A172 (cell line): Measurements from ENCODE around the gene SLC38A10. TPM values are rescaled to one million over a fixed set of nuclear protein-coding genes. Genes with fewer than 3 reads are reported as not detected.
A peak's percentile ranks its signal among the peaks of the same experiment; 100 is the strongest.

Experiments used
- DNase-seq: peaks from one replicate; pipeline ENCODE4 v3.0.0-alpha.2; 2015; ENCODE audit warnings: low spot score
- total RNA-seq: library from RNA; depleted of rRNA; stranded (reverse); fragments of >200 nt; shearing (Covaris generic); gene quantifications from 2 replicates; pipeline ENCODE4 v1.2.3, GENCODE V29; 2014

SLC38A10 gene
- total RNA-seq, 1 experiment from 2014 or later, result 57.8 TPM

- DNase-seq, result peak; percentile 71
Measured at GRCh38 chr17:81254955-81255717, 40.0 kb downstream of the SLC38A10 start.

GRCh38 chr17:81253358-81254131 lies 41.6 kb downstream of the SLC38A10 start:
- peak; percentile 52 for DNase-seq

- no peak for DNase-seq
Measured at GRCh38 chr17:81252987-81253329, 42.1 kb downstream of the SLC38A10 start.

GRCh38 chr17:81252326-81252986 lies 42.7 kb downstream of the SLC38A10 start:
- DNase-seq, result no peak

DNA sequence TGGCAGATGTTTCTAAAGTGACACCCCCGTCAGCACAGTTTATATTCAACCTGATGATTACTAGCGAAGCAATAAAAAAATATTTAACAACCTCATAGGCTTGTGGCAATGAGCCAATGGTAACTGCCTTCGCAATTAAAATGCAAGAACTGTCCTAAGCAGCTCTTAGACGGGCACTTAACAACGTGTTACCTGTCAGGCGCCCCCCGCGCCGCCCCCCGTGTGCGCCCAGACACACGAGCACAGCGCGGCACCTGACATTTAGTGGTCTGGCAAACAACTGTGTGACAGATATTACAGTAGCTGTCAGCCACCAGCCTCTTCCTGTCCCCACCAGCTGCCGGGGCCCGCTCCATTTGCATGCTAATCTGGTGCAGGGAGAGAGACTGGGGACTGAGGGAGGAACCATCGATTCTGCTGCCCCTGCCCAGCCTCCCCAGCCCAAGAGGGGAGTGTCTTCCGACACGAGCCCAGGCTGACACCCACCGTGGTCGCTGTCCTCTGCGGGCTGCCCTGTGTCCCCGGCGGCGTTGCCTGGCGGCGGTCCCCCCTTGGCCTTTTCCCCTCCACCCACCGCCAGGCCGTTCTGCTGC lies 43.3 kb downstream of the SLC38A10 start:
- DNase-seq, result no peak

DNA sequence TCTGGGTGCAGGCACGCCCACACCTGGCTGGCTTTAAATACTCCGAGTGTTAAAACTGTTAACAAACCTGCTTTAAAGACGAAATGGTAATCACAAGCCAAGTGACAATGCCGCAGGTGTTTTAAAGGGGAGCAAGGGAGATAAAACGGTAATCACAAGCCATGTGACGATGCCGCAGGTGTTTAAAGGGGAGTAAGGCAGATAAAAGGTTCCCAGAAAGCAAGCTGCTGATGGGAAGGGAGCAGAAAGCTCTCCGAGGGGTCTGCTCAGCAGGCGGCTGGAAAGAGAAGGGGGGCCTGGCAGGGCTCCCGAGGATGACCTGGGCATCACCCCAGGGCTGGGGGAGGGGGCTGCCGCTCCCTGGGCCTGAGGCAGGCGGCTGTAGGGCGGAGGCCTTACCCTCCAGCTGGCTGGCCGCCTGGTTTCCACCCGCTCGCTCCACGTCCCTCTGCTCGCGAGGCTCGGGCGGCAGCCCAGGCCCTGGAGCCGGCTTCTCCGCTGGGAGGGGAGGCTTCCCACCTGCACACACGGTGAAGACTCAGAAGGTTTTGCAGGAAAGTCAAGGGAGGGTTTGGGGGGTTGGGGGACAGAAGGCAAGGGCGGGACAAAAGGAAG lies 43.9 kb downstream of the SLC38A10 start:
- DNase-seq, result no peak

DNA sequence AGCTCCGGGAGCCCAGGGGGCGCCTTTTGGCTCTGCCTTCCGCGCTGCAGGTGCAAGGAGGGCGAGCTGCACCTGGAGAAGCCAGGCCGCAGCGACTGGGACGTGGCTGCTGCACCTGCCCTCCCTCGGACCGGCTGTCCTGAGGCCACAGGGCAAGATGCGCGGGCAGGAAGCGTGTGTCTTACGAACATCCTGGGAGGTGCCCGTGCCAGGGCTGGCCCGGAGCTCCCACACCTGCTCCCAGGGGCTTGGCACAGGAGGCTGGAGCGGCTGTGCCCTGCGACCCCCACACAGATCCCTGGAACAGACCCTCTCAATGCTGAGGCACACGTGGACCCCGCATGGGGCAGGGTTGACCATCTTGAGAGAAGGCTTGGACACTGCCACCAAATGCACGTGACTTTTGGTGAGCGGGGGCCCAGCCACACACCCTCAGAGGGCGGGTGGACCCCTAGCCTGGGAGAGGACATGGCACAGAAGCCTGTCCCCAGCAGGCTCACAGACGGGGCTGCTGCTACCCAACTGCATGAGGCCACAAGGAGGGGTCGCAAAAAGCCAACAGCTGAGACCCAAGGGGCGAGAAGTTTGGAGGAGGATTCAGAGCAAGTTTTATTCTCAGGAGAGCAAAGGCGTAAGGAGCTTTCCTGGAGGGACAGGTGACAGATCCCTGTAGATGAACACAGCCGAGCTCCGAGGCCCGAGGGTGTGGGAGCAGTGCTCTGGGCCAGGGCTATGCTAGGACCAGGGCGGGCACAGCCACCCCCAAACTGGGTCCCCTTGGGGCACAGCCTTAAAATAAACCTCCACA lies 44.6 kb downstream of the SLC38A10 start:
- DNase-seq, result no peak

DNA sequence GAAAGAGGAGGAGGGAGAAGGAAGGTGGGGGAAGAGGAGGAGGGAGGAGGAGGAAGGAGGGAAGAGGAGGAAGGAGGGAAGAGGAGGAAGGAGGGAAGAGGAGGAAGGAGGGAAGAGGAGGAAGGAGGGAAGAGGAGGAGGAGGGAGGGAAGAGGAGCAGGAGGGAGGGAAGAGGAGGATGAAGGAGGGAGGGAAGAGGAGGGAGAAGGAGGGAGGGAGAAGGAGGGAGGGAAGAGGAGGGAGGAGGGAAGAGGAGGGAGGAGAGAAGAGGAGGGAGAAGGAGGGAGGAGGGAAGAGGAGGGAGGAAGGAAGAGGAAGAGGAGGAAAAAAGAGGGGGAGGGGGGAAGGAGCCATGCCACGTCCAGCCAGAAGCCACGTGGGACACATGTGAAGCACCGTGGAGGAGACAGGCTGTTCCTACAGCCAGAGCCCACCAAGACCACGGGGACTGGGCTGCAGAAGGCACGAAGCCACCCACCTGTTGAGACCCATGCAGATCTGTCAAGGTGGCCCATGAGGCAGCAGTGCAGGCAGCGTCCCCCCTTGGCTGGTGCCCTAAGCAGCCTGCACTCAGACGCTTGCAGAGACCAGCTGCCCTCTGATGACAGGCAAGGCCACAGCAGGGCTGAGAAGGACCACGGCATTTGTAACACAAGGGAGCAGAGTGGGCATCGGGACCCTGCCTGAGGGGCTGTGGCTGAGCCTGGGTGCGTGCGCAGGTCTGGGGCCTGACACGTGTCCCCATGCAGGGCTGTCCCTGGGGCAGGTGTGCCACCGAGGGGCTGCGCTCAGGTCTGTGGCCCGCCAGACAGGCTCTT lies 45.7 kb downstream of the SLC38A10 start:
- DNase-seq, result no peak

DNA sequence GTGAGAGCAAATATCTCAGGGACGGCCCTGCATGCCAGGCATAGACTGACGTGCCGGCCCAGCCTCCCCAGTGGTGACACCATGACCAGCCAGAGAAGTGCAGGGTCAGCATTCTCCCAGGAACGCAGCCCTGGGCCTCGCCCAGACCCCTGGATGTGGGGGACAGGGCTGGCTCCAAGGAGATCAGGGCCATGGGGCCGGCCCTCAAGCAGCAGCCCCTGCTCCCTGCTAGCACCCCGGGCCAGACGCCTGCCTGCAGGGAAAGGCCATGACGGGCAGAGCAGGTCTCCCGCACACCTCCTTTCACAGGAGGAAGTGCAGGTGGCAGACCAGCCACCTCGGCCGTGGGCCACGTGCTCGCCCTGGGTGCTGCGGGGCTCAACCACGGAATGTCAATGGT lies 46.5 kb downstream of the SLC38A10 start:
- no peak for DNase-seq

GRCh38 chr17:81247339-81247990 lies 47.6 kb downstream of the SLC38A10 start:
- no peak for DNase-seq

DNA sequence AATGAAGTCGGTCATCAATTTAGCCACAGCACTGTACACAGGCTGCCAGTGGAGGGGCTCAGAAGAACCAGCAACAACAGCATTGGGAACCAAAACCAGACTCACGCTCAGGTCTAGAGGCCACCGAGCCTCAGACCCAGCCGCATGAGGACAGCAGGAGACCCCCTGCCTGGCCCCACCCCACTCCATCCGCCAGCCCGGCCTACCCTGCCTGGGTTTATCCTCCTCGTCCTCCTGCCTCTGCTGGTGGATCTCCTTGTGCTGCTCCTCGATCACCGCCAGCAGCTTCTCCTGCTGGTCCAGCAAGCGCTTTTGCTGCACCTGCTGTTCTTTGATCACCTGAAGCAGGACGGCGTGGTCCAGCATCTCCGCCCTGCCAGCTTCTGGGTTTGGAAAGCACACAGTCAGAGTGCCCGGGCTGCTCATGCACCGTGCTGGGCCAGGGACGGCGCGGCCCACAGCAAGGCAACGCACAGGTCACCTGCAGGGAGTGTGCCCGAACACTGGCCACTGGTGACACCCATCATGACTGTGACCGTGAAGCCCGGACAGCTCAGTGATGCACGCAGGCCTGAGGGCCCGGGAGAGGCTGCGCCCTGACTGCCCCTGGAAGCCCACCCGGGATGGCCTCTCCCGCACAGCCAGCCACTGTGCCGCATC lies 48.3 kb downstream of the SLC38A10 start:
- no peak for DNase-seq

GRCh38 chr17:81246343-81246670 lies 48.8 kb downstream of the SLC38A10 start:
- no peak for DNase-seq

GRCh38 chr17:81245665-81246342 lies 49.3 kb downstream of the SLC38A10 start:
- DNase-seq, result no peak

DNA sequence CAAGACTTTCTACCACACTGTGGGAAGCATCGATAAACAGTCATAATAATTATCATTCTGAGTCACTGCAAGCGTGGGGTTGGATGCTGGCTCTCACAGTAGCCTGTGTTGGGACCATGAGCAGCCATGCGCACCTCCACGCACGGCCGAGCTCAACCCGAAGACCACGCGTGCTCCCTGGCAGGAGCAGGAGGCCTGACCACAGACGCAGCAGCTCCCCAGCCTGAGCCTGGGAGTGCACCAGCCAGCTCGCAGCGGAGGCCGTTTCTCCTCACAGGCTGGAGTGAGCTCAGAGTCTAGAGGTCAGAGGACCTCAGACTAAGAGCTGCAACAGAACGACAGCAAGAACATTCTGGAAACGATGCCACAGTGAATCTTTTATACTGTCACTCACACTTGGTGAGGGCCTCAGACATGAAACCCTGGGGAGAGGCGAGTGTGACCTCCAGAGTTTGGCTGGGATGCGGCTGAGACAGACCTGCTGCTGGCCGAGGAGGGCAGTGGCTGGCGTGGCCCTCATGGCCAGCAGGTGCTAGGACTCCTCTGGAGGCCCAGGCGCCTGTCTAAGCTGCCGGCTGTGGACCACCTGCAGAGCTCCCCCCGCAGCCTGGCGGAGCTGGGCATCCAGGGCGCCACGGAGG lies 50.0 kb downstream of the SLC38A10 start:
- no peak for DNase-seq

DNA sequence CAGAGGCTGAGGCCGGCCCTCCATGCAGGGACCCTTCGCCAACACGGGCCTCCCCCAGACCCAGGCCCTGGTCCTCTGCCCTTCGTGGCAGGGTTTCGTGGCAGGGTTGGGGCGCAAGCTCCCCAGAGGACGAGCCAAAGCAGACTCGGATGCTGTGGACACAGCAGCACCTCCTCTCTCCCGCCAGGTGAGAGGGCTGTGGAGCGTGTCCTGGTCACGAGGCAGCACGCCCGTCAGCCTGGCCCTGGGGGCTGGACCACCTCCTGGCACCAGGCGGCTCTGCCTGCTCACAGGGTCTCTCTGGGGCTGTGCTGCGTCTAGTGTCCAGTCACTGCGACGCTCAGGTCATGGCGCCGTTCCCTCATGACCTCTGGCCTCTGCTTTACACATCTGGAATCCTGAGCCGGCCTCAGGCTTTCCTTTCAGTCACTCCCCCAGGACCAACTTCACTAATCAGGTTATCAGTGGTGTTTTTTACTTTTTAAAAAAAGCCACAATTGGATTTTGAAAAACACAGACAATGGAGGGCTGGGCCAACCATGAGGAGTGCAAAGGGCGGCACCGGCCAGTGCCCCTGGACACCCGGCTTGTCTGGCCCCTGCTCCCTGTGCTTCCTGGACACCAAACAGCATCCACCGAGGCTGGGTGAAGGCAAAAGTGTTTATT lies 50.6 kb downstream of the SLC38A10 start:
- no peak for DNase-seq

GRCh38 chr17:81243333-81243664 lies 51.8 kb downstream of the SLC38A10 start:
- DNase-seq, result no peak

- no peak for DNase-seq
Measured at GRCh38 chr17:81242421-81243332, 52.4 kb downstream of the SLC38A10 start.
